Uterus (tissue), 4 donors: ENCODE results near the gene POLA1. TPM values are rescaled to one million over a fixed set of nuclear protein-coding genes. Genes with fewer than 3 reads are reported as not detected.

Experiments used
- DNase-seq, 2 donors: peaks; one replicate each; pipeline ENCODE4 v3.0.0-alpha.2; 2019 to 2020
- H3K27ac ChIP-seq, 2 donors: fragments of 200-600 bp; sonication (generic); 1 replicate in 1 of 2; 2 replicates in 1 of 2; pipeline ENCODE4 v1.5.1; 2016 to 2018
- H3K27me3 ChIP-seq, 2 donors: fragments of 200-600 bp; sonication (generic); one replicate each; pipeline ENCODE4 v1.5.1; 2018 to 2019; ENCODE audit warnings: control low read depth in 1 of 2
- H3K36me3 ChIP-seq, 2 donors: fragments of 200-600 bp; sonication (generic); one replicate each; pipeline ENCODE4 v1.5.1; 2019; ENCODE audit warnings: control low read depth in 1 of 2
- H3K4me1 ChIP-seq, 2 donors: fragments of 200-600 bp; sonication (generic); one replicate each; pipeline ENCODE4 v1.5.1; 2018 to 2019; ENCODE audit warnings: control low read depth in 1 of 2
- H3K4me3 ChIP-seq, 2 donors: fragments of 200-600 bp; sonication (generic); 1 replicate in 1 of 2; 2 replicates in 1 of 2; pipeline ENCODE4 v1.5.1; 2018 to 2019; ENCODE audit warnings: mild to moderate bottlenecking in 1 of 2
- H3K9me3 ChIP-seq, 2 donors: fragments of 200-600 bp; sonication (generic); one replicate each; pipeline ENCODE4 v1.5.1; 2019; ENCODE audit warnings: control low read depth in 1 of 2
- POLR2A ChIP-seq, 2 donors: fragments of 450-650 bp; IDR thresholded peaks; one replicate each; pipeline ENCODE4 v1.6.1; 2016; ENCODE audit warnings: antibody characterized with exemption in 2 of 2, mild to moderate bottlenecking in 1 of 2, moderate library complexity in 1 of 2
- intact Hi-C: fragments of 100-400 bp; cut with DNase I; formaldehyde crosslinking; loops from one replicate; pipeline ENCODE4 v1.15.1; 2023; ENCODE audit warnings: low total_unique reads
- total RNA-seq, 4 donors: library from RNA; depleted of rRNA in 3 of 4; stranded (reverse); fragments of >200 nt in 3 of 4; gene quantifications; one replicate each; pipeline versions ENCODE4 v1.1.0 to v1.2.4, GENCODE V29; 2014 to 2023
- TF ChIP-seq, protein P1 (sequence below), 4 experiments: fragments of 200-600 bp in 2 of 4; fragments of 450-650 bp in 2 of 4; sonication (generic) in 2 of 4; IDR thresholded peaks; one replicate each; pipeline ENCODE4 v1.5.1; 2016 to 2019; ENCODE audit warnings: antibody characterized with exemption in 4 of 4, mild to moderate bottlenecking in 2 of 4, moderate library complexity in 1 of 4
- donor health status: DM: yes; HTN: yes; CAD: no.

Gene POLA1
- total RNA-seq, 4 donors from 2014 or later: 11.8 to 78.2 (median 26.3) TPM

GRCh38 chrX:24838629-24839028, 144.9 kb downstream of the POLA1 start:
- no peak for TF ChIP-seq POLR2A (IDR thresholded peaks at IDR 0.05)
- TF ChIP-seq, protein P1, sequence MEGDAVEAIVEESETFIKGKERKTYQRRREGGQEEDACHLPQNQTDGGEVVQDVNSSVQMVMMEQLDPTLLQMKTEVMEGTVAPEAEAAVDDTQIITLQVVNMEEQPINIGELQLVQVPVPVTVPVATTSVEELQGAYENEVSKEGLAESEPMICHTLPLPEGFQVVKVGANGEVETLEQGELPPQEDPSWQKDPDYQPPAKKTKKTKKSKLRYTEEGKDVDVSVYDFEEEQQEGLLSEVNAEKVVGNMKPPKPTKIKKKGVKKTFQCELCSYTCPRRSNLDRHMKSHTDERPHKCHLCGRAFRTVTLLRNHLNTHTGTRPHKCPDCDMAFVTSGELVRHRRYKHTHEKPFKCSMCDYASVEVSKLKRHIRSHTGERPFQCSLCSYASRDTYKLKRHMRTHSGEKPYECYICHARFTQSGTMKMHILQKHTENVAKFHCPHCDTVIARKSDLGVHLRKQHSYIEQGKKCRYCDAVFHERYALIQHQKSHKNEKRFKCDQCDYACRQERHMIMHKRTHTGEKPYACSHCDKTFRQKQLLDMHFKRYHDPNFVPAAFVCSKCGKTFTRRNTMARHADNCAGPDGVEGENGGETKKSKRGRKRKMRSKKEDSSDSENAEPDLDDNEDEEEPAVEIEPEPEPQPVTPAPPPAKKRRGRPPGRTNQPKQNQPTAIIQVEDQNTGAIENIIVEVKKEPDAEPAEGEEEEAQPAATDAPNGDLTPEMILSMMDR (IDR thresholded peaks at IDR 0.05): peak; percentile 32 to 50 (median 40)
- no peaks in the 10 kb centered on the region for H3K4me1 ChIP-seq
- intact Hi-C loops: no loop called here
- no peaks in the 10 kb centered on the region for H3K9me3 ChIP-seq
- H3K27ac ChIP-seq: no peak overlapping the region
- no peak overlapping the region for H3K4me3 ChIP-seq
- no peaks in the 10 kb centered on the region for H3K36me3 ChIP-seq
- no peaks in the 10 kb centered on the region for H3K27me3 ChIP-seq
- no peak for DNase-seq

DNA sequence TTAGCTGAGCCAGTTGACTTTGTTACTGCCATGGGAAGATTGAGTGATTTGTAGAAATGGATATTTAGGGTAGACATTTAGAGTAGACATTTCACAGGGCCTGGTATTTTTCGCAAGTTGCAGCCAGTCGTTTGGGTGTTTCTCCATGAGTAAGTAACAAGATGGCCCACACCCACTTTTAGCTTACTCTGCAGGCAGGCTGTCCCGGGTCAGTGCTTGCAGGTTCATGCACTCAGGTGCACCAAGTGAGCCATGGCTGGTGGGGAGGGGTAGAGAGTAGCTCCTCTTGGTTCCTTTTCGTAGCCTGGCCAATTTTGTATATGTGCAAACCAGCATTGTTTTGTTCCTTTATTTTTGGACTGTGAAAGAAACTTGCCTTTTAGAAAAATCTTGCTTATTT, 145.6 kb downstream of the POLA1 start:
- H3K27ac ChIP-seq: no peak overlapping the region
- intact Hi-C loops: no loop called here
- no peak for DNase-seq

GRCh38 chrX:24842486-24842885, 148.8 kb downstream of the POLA1 start:
- DNase-seq: peak in 1 of 2 donors; percentile 17
- intact Hi-C loops: no loop called here
- H3K9me3 ChIP-seq: no peaks in the 10 kb centered on the region
- no peaks in the 10 kb centered on the region for H3K36me3 ChIP-seq
- no peak overlapping the region for H3K27ac ChIP-seq
- H3K4me3 ChIP-seq: no peak overlapping the region
- no peak for TF ChIP-seq POLR2A (IDR thresholded peaks at IDR 0.05)
- TF ChIP-seq, protein P1 (IDR thresholded peaks at IDR 0.05): no peak
- no peaks in the 10 kb centered on the region for H3K27me3 ChIP-seq
- no peaks in the 10 kb centered on the region for H3K4me1 ChIP-seq

More for the DNA sequence above, 145.6 kb downstream of the POLA1 start:
- TF ChIP-seq, protein P1 (IDR thresholded peaks at IDR 0.05): no peak
- no peak for TF ChIP-seq POLR2A (IDR thresholded peaks at IDR 0.05)
- Histone ChIP-seq H3K4me1 (no peaks in the 10 kb centered on the region), H3K27me3 (no peaks in the 10 kb centered on the region), H3K9me3 (no peaks in the 10 kb centered on the region), H3K4me3 (no peak overlapping the region), H3K36me3 (no peaks in the 10 kb centered on the region)

- H3K4me3 ChIP-seq: no peak overlapping the region
- no peak overlapping the region for H3K27ac ChIP-seq
- no peak for TF ChIP-seq POLR2A (IDR thresholded peaks at IDR 0.05)
- TF ChIP-seq, protein P1 (IDR thresholded peaks at IDR 0.05): no peak
- peak; percentile 20 to 22 for DNase-seq
- H3K27me3 ChIP-seq: no peaks in the 10 kb centered on the region
- H3K4me1 ChIP-seq: no peaks in the 10 kb centered on the region
- intact Hi-C loops: no loop called here
- no peaks in the 10 kb centered on the region for H3K36me3 ChIP-seq
- H3K9me3 ChIP-seq: no peaks in the 10 kb centered on the region
Measured at GRCh38 chrX:24846550-24847150, 152.9 kb downstream of the POLA1 start.

GRCh38 chrX:24851289-24851688, 157.6 kb downstream of the POLA1 start:
- intact Hi-C loops: no loop called here
- no peak for DNase-seq
- H3K4me1 ChIP-seq: no peaks in the 10 kb centered on the region
- TF ChIP-seq POLR2A (IDR thresholded peaks at IDR 0.05): no peak
- TF ChIP-seq, protein P1 (IDR thresholded peaks at IDR 0.05): no peak
- H3K27ac ChIP-seq: no peak overlapping the region
- no peak overlapping the region for H3K4me3 ChIP-seq
- no peaks in the 10 kb centered on the region for H3K9me3 ChIP-seq
- H3K36me3 ChIP-seq: no peaks in the 10 kb centered on the region
- H3K27me3 ChIP-seq: no peaks in the 10 kb centered on the region
